IMR-90 (cell line): ENCODE results near the gene AP3D1. TPM values are rescaled to one million over a fixed set of nuclear protein-coding genes. Genes with fewer than 3 reads are reported as not detected.

Experiments
- ATAC-seq: fragments of 200-7000 bp; cut with Tn5 transposase; 2 replicates; pipeline ENCODE4 v1.9.1; 2020; ENCODE audit warnings: low read depth, mild to moderate bottlenecking, moderate library complexity
- BruUV-seq: library from RNA; stranded (reverse); fragments of 400-500 nt; replicated peaks from 2 replicates; lab custom pipeline; 2021; lab: Mats Ljungman, UMichigan
- CTCF ChIA-PET: fragments of 300-600 bp; formaldehyde crosslinking; extraction: SDS; loops from one replicate; lab custom pipeline; 2021; ENCODE audit warnings: antibody characterized with exemption; lab: Yijun Ruan, JAX
- POLR2A ChIA-PET: fragments of 300-600 bp; sonication (Branson Sonifier 250); formaldehyde crosslinking; loops from one replicate; lab custom pipeline; 2022; ENCODE audit warnings: antibody characterized with exemption; ENCODE audit not compliant: unreplicated experiment; lab: Charles Lee
- DNase-seq: peaks from one replicate; pipeline ENCODE4 v3.0.0; 2013
- H2AFZ ChIP-seq: replicated peaks from 2 replicates; pipeline ENCODE3; 2013; ENCODE audit warnings: low read length, mild to moderate bottlenecking; ENCODE audit not compliant: poor library complexity
- H2AK5ac ChIP-seq: 2 replicates; pipeline ENCODE4 v1.6.1; 2013; ENCODE audit warnings: low read depth, low read length, inconsistent platforms
- H2AK9ac ChIP-seq: replicated peaks from 2 replicates; pipeline ENCODE3; 2013; ENCODE audit warnings: mild to moderate bottlenecking, low read depth, low read length, moderate library complexity; ENCODE audit not compliant: poor library complexity
- H2BK120ac ChIP-seq: 2 replicates; pipeline ENCODE4 v1.6.1; 2013; ENCODE audit warnings: low read depth, low read length, inconsistent platforms
- H2BK15ac ChIP-seq: 3 replicates; pipeline ENCODE4 v1.6.1; 2013; ENCODE audit warnings: low read depth, low read length, inconsistent platforms
- H2BK20ac ChIP-seq: 2 replicates; pipeline ENCODE4 v1.6.1; 2013; ENCODE audit warnings: low read depth, mild to moderate bottlenecking, inconsistent platforms, low read length, moderate library complexity
- H2BK5ac ChIP-seq: 2 replicates; pipeline ENCODE4 v1.6.1; 2013; ENCODE audit warnings: mild to moderate bottlenecking, low read depth, low read length, inconsistent platforms; ENCODE audit not compliant: poor library complexity, severe bottlenecking
- H3K14ac ChIP-seq: replicated peaks from 2 replicates; pipeline ENCODE4 v1.6.1; 2013; ENCODE audit warnings: low read depth, low read length, inconsistent platforms
- H3K18ac ChIP-seq: 2 replicates; pipeline ENCODE4 v1.6.1; 2013; ENCODE audit warnings: low read depth, low read length, control low read depth
- H3K23ac ChIP-seq: 2 replicates; pipeline ENCODE4 v1.6.1; 2013; ENCODE audit warnings: low read depth, low read length, inconsistent platforms
- H3K27ac ChIP-seq: 2 replicates; pipeline ENCODE4 v1.5.1; 2013; ENCODE audit warnings: mild to moderate bottlenecking, control low read depth, low read length; ENCODE audit not compliant: insufficient read depth
- H3K27me3 ChIP-seq: 2 replicates; pipeline ENCODE4 v1.6.1; 2013; ENCODE audit warnings: low read length; ENCODE audit not compliant: control insufficient read depth, insufficient read depth
- H3K36me3 ChIP-seq: 2 replicates; pipeline ENCODE4 v1.6.1; 2013; ENCODE audit warnings: low read length, mixed read lengths; ENCODE audit not compliant: control insufficient read depth, insufficient read depth
- H3K4ac ChIP-seq: 2 replicates; pipeline ENCODE4 v1.6.1; 2013; ENCODE audit warnings: low read depth, low read length, inconsistent platforms
- H3K4me1 ChIP-seq: 2 replicates; pipeline ENCODE4 v1.6.1; 2013; ENCODE audit warnings: low read length, mixed read lengths; ENCODE audit not compliant: control insufficient read depth, insufficient read depth
- H3K4me2 ChIP-seq: 2 replicates; pipeline ENCODE4 v1.6.1; 2013; ENCODE audit warnings: low read depth, mild to moderate bottlenecking, control low read depth, low read length, moderate library complexity
- H3K4me3 ChIP-seq: 2 replicates; pipeline ENCODE4 v1.5.1; 2013; ENCODE audit warnings: low read depth, mild to moderate bottlenecking, control low read depth, low read length, moderate library complexity; ENCODE audit not compliant: insufficient read depth
- H3K56ac ChIP-seq: 2 replicates; pipeline ENCODE4 v1.6.1; 2013; ENCODE audit warnings: low read length, inconsistent platforms; ENCODE audit not compliant: insufficient read depth; ENCODE audit errors: extremely low read depth
- H3K79me1 ChIP-seq, 2 experiments: 2 replicates each; pipeline ENCODE4 v1.6.1; 2013; ENCODE audit warnings: low read length in 2 of 2, inconsistent platforms in 1 of 2, low read depth in 1 of 2
- H3K9ac ChIP-seq: 2 replicates; pipeline ENCODE4 v1.6.1; 2013; ENCODE audit warnings: low read depth, low read length, control low read depth
- H3K9me1 ChIP-seq: 2 replicates; pipeline ENCODE4 v1.6.1; 2013; ENCODE audit warnings: low read length, inconsistent platforms; ENCODE audit not compliant: insufficient read depth
- H3K9me3 ChIP-seq: 2 replicates; pipeline ENCODE4 v1.6.1; 2013; ENCODE audit warnings: low read length; ENCODE audit not compliant: control insufficient read depth, insufficient read depth
- H4K20me1 ChIP-seq: 2 replicates; pipeline ENCODE4 v1.6.1; 2013; ENCODE audit warnings: low read length, inconsistent platforms; ENCODE audit not compliant: insufficient read depth
- H4K5ac ChIP-seq: 2 replicates; pipeline ENCODE4 v1.6.1; 2013; ENCODE audit warnings: mild to moderate bottlenecking, low read depth, low read length, control low read depth
- H4K8ac ChIP-seq, 2 experiments: 2 replicates each; pipeline ENCODE4 v1.6.1; 2013; ENCODE audit warnings: low read depth in 2 of 2, low read length in 2 of 2, control low read depth in 1 of 2, inconsistent platforms in 1 of 2
- H4K91ac ChIP-seq: 2 replicates; pipeline ENCODE4 v1.6.1; 2013; ENCODE audit warnings: low read depth, low read length, inconsistent platforms; ENCODE audit not compliant: insufficient read depth
- BHLHE40 ChIP-seq: fragments of 150-350 bp; IDR thresholded peaks from 2 replicates; pipeline ENCODE4 v1.6.1; 2016; ENCODE audit warnings: mild to moderate bottlenecking, low read depth, low read length
- CEBPB ChIP-seq: IDR thresholded peaks from 2 replicates; pipeline ENCODE4 v1.6.1; 2012; ENCODE audit warnings: low read depth, low read length, improper control_type of control experiment
- CHD1 ChIP-seq: IDR thresholded peaks from 2 replicates; pipeline ENCODE4 v1.6.1; 2012; ENCODE audit warnings: low read depth, low read length, improper control_type of control experiment
- FOS ChIP-seq: fragments of 150-350 bp; IDR thresholded peaks from 2 replicates; pipeline ENCODE4 v1.6.1; 2016; ENCODE audit warnings: low read depth, low read length
- MAFK ChIP-seq: IDR thresholded peaks from 2 replicates; pipeline ENCODE4 v1.6.1; 2012; ENCODE audit warnings: low read depth, low read length, improper control_type of control experiment
- MAZ ChIP-seq: IDR thresholded peaks from 2 replicates; pipeline ENCODE4 v1.6.1; 2012; ENCODE audit warnings: low read depth, mild to moderate bottlenecking, low read length, improper control_type of control experiment, moderate library complexity, borderline replicate concordance
- MXI1 ChIP-seq: IDR thresholded peaks from 2 replicates; pipeline ENCODE4 v1.6.1; 2012; ENCODE audit warnings: low read depth, mild to moderate bottlenecking, low read length, moderate library complexity, borderline replicate concordance
- POLR2A ChIP-seq: IDR thresholded peaks from 2 replicates; pipeline ENCODE4 v1.6.1; 2012; ENCODE audit warnings: mild to moderate bottlenecking, low read depth, low read length
- RAD21 ChIP-seq: IDR thresholded peaks from 2 replicates; pipeline ENCODE4 v1.6.1; 2012; ENCODE audit warnings: low read length, improper control_type of control experiment
- RCOR1 ChIP-seq: IDR thresholded peaks from 2 replicates; pipeline ENCODE4 v1.6.1; 2012; ENCODE audit warnings: mild to moderate bottlenecking, low read length, improper control_type of control experiment; ENCODE audit not compliant: insufficient replicate concordance
- RFX5 ChIP-seq: IDR thresholded peaks from 2 replicates; pipeline ENCODE4 v1.8.0; 2012; ENCODE audit warnings: low read depth, mild to moderate bottlenecking, low read length, moderate library complexity
- USF2 ChIP-seq: fragments of 150-350 bp; IDR thresholded peaks from 2 replicates; pipeline ENCODE4 v1.6.1; 2017; ENCODE audit warnings: mild to moderate bottlenecking, antibody characterized with exemption, low read length, low read depth
- WGBS, 2 experiments: methylation state at CpG; one replicate each; pipeline versions ENCODE4 v1.1.5 to v1.1.7; 2013; ENCODE audit warnings: missing lambda C conversion rate in 2 of 2; ENCODE audit not compliant: insufficient read length in 1 of 2; ENCODE audit errors: extremely low coverage in 2 of 2; 5-methylcytosine and 5-hydroxymethylcytosine counted together
- dilution Hi-C: fragments of 300-500 bp; cut with HindIII; formaldehyde crosslinking; loops from one replicate; pipeline ENCODE4 v1.14.3; 2018; ENCODE audit warnings: low sequenced_read_pairs; ENCODE audit not compliant: unreplicated experiment
- in situ Hi-C: fragments of 300-500 bp; cut with MboI; formaldehyde crosslinking; loops from 3 replicates; pipeline ENCODE4 v1.14.3; 2019; ENCODE audit warnings: low sequenced_read_pairs, inconsistent platforms, mixed read lengths
- intact Hi-C: fragments of 100-400 bp; cut with micrococcal nuclease; formaldehyde crosslinking; loops from 2 replicates; pipeline ENCODE4 v1.10.0; 2022
- polyA plus RNA-seq, 3 experiments: library from polyadenylated mRNA; depleted of rRNA; stranded (reverse); fragments of >200 nt; gene quantifications; 2 replicates each; pipeline ENCODE4 v1.2.3, GENCODE V29; 2012; ENCODE audit warnings: low replicate concordance in 1 of 3
- total RNA-seq: library from RNA; depleted of rRNA; stranded (reverse); fragments of >200 nt; gene quantifications from 2 replicates; pipeline ENCODE4 v1.2.3, GENCODE V29; 2012
- TF ChIP-seq, protein P1 (sequence below): conservative IDR thresholded peaks from 2 replicates; pipeline ENCODE4 v1.5.1; 2012; ENCODE audit warnings: mild to moderate bottlenecking, low read depth, low read length, improper control_type of control experiment
- TF ChIP-seq, protein P2 (sequence below): fragments of 150-350 bp; IDR thresholded peaks from 2 replicates; pipeline ENCODE4 v1.6.1; 2016; ENCODE audit warnings: low read depth, mild to moderate bottlenecking, low read length, moderate library complexity, borderline replicate concordance

AP3D1 gene
- total and polyA plus RNA-seq, 2 of the 4 experiments (the other 2 are of a cell fraction) = 75.3 to 129 TPM

GRCh38 chr19:2140138-2140569, 11.2 kb downstream of the AP3D1 start:
- H2BK20ac ChIP-seq = no peak overlapping the region
- H3K9ac ChIP-seq = no peak overlapping the region
- H2AK5ac ChIP-seq = no peak overlapping the region
- H2BK15ac ChIP-seq = no peak overlapping the region
- 0 out of 2 replicates have a peak, but pooled peaks cover under 1% of the 10 kb centered on the region for H3K9me1 ChIP-seq
- H2BK120ac ChIP-seq = no peak overlapping the region
- ATAC-seq (no peak), DNase-seq (no peak)
- H3K4me1 ChIP-seq = no peaks in the 10 kb centered on the region
- H3K4ac ChIP-seq = no peak overlapping the region
- ChIA-PET CTCF (no interaction called here), POLR2A (no interaction called here)
- no peak overlapping the region for H4K8ac ChIP-seq
- no peak overlapping the region for H3K27ac ChIP-seq
- H3K4me2 ChIP-seq = no peak overlapping the region
- no peaks in the 10 kb centered on the region for H3K27me3 ChIP-seq
- no peak overlapping the region for H4K5ac ChIP-seq
- H3K36me3 ChIP-seq = peaks cover 38% of the 10 kb centered on the region
- intact Hi-C loops (no loop called here), dilution Hi-C loops (no loop called here), in situ Hi-C loops (no loop called here)
- H3K79me1 ChIP-seq = peaks cover 13 to 50% of the 10 kb centered on the region in 2 experiments
- H3K18ac ChIP-seq = no peak overlapping the region
- no peaks in the 10 kb centered on the region for H3K9me3 ChIP-seq
- H3K56ac ChIP-seq = no peak overlapping the region
- BruUV-seq = no TSS peak
- no peak overlapping the region for H4K91ac ChIP-seq
- H3K4me3 ChIP-seq = no peak overlapping the region
- H2AK9ac ChIP-seq = no peak overlapping the region
- no peak overlapping the region for H3K23ac ChIP-seq
- WGBS, 2 experiments = 90% methylated on average over 12 of the region's 14 CpGs; no CpG with 5 or more reads in 1 of the 2 experiments
- H2BK5ac ChIP-seq = no peak overlapping the region
- H4K20me1 ChIP-seq = peaks cover 97% of the 10 kb centered on the region
- no peak overlapping the region for H3K14ac ChIP-seq
- no peak for TF ChIP-seq MAZ
- TF ChIP-seq CEBPB = no peak
- TF ChIP-seq, protein P1, sequence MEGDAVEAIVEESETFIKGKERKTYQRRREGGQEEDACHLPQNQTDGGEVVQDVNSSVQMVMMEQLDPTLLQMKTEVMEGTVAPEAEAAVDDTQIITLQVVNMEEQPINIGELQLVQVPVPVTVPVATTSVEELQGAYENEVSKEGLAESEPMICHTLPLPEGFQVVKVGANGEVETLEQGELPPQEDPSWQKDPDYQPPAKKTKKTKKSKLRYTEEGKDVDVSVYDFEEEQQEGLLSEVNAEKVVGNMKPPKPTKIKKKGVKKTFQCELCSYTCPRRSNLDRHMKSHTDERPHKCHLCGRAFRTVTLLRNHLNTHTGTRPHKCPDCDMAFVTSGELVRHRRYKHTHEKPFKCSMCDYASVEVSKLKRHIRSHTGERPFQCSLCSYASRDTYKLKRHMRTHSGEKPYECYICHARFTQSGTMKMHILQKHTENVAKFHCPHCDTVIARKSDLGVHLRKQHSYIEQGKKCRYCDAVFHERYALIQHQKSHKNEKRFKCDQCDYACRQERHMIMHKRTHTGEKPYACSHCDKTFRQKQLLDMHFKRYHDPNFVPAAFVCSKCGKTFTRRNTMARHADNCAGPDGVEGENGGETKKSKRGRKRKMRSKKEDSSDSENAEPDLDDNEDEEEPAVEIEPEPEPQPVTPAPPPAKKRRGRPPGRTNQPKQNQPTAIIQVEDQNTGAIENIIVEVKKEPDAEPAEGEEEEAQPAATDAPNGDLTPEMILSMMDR = no peak
- TF ChIP-seq, protein P2, sequence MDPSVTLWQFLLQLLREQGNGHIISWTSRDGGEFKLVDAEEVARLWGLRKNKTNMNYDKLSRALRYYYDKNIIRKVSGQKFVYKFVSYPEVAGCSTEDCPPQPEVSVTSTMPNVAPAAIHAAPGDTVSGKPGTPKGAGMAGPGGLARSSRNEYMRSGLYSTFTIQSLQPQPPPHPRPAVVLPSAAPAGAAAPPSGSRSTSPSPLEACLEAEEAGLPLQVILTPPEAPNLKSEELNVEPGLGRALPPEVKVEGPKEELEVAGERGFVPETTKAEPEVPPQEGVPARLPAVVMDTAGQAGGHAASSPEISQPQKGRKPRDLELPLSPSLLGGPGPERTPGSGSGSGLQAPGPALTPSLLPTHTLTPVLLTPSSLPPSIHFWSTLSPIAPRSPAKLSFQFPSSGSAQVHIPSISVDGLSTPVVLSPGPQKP = no peak
- no peak for TF ChIP-seq POLR2A
- no peak for TF ChIP-seq USF2
- TF ChIP-seq MXI1 = no peak
- TF ChIP-seq RFX5 = no peak
- no peak for TF ChIP-seq FOS
- TF ChIP-seq RCOR1 = no peak
- TF ChIP-seq CHD1 = no peak
- no peak for TF ChIP-seq MAFK
- no peak for TF ChIP-seq BHLHE40
- TF ChIP-seq RAD21 = no peak
- no peak overlapping the region for H2AFZ ChIP-seq
